HepG2 (cell line): ENCODE results near the gene ACBD3. TPM values are rescaled to one million over a fixed set of nuclear protein-coding genes. Genes with fewer than 3 reads are reported as not detected.

Source experiments
- EP300 ChIP-seq, 3 experiments: sonication (generic) in 1 of 3; formaldehyde crosslinking in 1 of 3; IDR thresholded peaks; 2 replicates each; pipeline versions ENCODE4 v1.5.1 to v1.6.1; 2011 to 2020; ENCODE audit warnings: low read depth in 2 of 3, low read length in 2 of 3, borderline replicate concordance in 1 of 3, improper control_type of control experiment in 1 of 3, mild to moderate bottlenecking in 1 of 3, missing genetic modification reagents in 1 of 3, moderate library complexity in 1 of 3
- FOXO1 ChIP-seq: sonication (generic); formaldehyde crosslinking; IDR thresholded peaks from 2 replicates; pipeline ENCODE4 v1.4.0; 2020; ENCODE audit warnings: missing genetic modification reagents
- KLF12 ChIP-seq: sonication (generic); formaldehyde crosslinking; IDR thresholded peaks from 2 replicates; pipeline ENCODE4 v1.4.0; 2020; ENCODE audit warnings: missing genetic modification reagents, borderline replicate concordance
- KLF9 ChIP-seq: IDR thresholded peaks from 2 replicates; pipeline ENCODE4 v1.6.1; 2016; ENCODE audit warnings: low read depth
- MYC ChIP-seq: sonication (generic); formaldehyde crosslinking; IDR thresholded peaks from 2 replicates; pipeline ENCODE4 v1.9.0; 2021; ENCODE audit warnings: missing genetic modification reagents, borderline replicate concordance
- MZF1 ChIP-seq: sonication (generic); formaldehyde crosslinking; IDR thresholded peaks from 2 replicates; pipeline ENCODE4 v1.8.1; 2023; ENCODE audit warnings: mild to moderate bottlenecking, missing genetic modification reagents, borderline replicate concordance
- RAD51 ChIP-seq: fragments of 450-650 bp; IDR thresholded peaks from 2 replicates; pipeline ENCODE4 v1.6.1; 2016; ENCODE audit warnings: borderline replicate concordance
- RFX5 ChIP-seq: IDR thresholded peaks from 2 replicates; pipeline ENCODE4 v1.6.1; 2011; ENCODE audit warnings: low read depth, low read length, improper control_type of control experiment
- SALL1 ChIP-seq: sonication (generic); formaldehyde crosslinking; IDR thresholded peaks from 2 replicates; pipeline ENCODE4 v1.8.0; 2022; ENCODE audit warnings: mild to moderate bottlenecking, missing genetic modification reagents
- SOX13 ChIP-seq, 3 experiments: fragments of 450-650 bp in 1 of 3; sonication (generic) in 1 of 3; formaldehyde crosslinking in 1 of 3; IDR thresholded peaks in 2 of 3; conservative IDR thresholded peaks in 1 of 3; 2 replicates each; pipeline versions ENCODE4 v1.5.0 to v1.6.1; 2016 to 2020; ENCODE audit warnings: antibody characterized with exemption in 1 of 3, mild to moderate bottlenecking in 1 of 3, missing compliant biosample characterization in 1 of 3, missing genetic modification reagents in 1 of 3, moderate library complexity in 1 of 3
- TBP ChIP-seq: sonication (generic); formaldehyde crosslinking; IDR thresholded peaks from 2 replicates; pipeline ENCODE4 v1.5.0; 2020; ENCODE audit warnings: missing genetic modification reagents
- TOE1 ChIP-seq: sonication (generic); formaldehyde crosslinking; IDR thresholded peaks from 2 replicates; pipeline ENCODE4 v1.4.0; 2020; ENCODE audit warnings: mild to moderate bottlenecking, missing genetic modification reagents
- ZNF160 ChIP-seq: sonication (generic); formaldehyde crosslinking; IDR thresholded peaks from 2 replicates; pipeline ENCODE4 v1.8.0; 2022; ENCODE audit warnings: mild to moderate bottlenecking, inconsistent platforms, missing genetic modification reagents
- ZNF264 ChIP-seq: sonication (generic); formaldehyde crosslinking; IDR thresholded peaks from 2 replicates; pipeline ENCODE4 v1.4.0; 2020; ENCODE audit warnings: missing genetic modification reagents
- ZNF766 ChIP-seq: sonication (generic); formaldehyde crosslinking; IDR thresholded peaks from 2 replicates; pipeline ENCODE4 v1.5.0; 2020; ENCODE audit warnings: missing genetic modification reagents, borderline replicate concordance
- ZNF775 ChIP-seq: sonication (generic); formaldehyde crosslinking; IDR thresholded peaks from 2 replicates; pipeline ENCODE4 v1.4.0; 2020; ENCODE audit warnings: missing genetic modification reagents, mild to moderate bottlenecking, moderate library complexity, borderline replicate concordance
- ZSCAN20 ChIP-seq: sonication (generic); formaldehyde crosslinking; IDR thresholded peaks from 2 replicates; pipeline ENCODE4 v1.4.0; 2020; ENCODE audit warnings: missing genetic modification reagents, mild to moderate bottlenecking, borderline replicate concordance
- polyA plus RNA-seq, 8 experiments: library from polyadenylated mRNA; depleted of rRNA in 3 of 8; stranded (reverse) in 7 of 8; unstranded in 1 of 8; fragments of >200 nt; fragmentation: Illumina TruSeq in 4 of 8; extraction: Trizol in 4 of 8; gene quantifications; 2 replicates each; pipeline versions ENCODE4 v1.2.1 to v1.2.3, GENCODE V29; 2011 to 2016; ENCODE audit warnings: low read depth in 4 of 8, missing spikeins in 1 of 8, mixed read lengths in 1 of 8; ENCODE audit not compliant: insufficient read depth in 1 of 8
- total RNA-seq, 5 experiments: library from RNA; depleted of rRNA; stranded (reverse); fragments of >200 nt; fragmentation: Illumina TruSeq; extraction: Trizol; gene quantifications; 2 replicates each; pipeline ENCODE4 v1.2.3, GENCODE V29; 2016; ENCODE audit warnings: low read depth in 1 of 5
- TF ChIP-seq, protein P1 (sequence below): sonication (generic); formaldehyde crosslinking; IDR thresholded peaks from 2 replicates; pipeline ENCODE4 v1.8.1; 2023; ENCODE audit warnings: missing genetic modification reagents, mild to moderate bottlenecking, borderline replicate concordance
- TF ChIP-seq, protein P2 (sequence below): sonication (generic); formaldehyde crosslinking; IDR thresholded peaks from 2 replicates; pipeline ENCODE4 v1.4.0; 2020; ENCODE audit warnings: missing genetic modification reagents, borderline replicate concordance
- TF ChIP-seq, protein P3 (sequence below): IDR thresholded peaks from 2 replicates; pipeline ENCODE4 v1.6.1; 2016; ENCODE audit warnings: missing compliant biosample characterization, missing genetic modification reagents, borderline replicate concordance
- TF ChIP-seq, protein P4 (sequence below): sonication (generic); formaldehyde crosslinking; IDR thresholded peaks from 2 replicates; pipeline ENCODE4 v1.4.0; 2020; ENCODE audit warnings: mild to moderate bottlenecking, missing genetic modification reagents

ACBD3 gene
- total and polyA plus RNA-seq, 2 of the 13 experiments (the other 11 are each of a cell fraction or from before 2014, with no cell fraction given): 24.3 to 39.3 TPM

DNA sequence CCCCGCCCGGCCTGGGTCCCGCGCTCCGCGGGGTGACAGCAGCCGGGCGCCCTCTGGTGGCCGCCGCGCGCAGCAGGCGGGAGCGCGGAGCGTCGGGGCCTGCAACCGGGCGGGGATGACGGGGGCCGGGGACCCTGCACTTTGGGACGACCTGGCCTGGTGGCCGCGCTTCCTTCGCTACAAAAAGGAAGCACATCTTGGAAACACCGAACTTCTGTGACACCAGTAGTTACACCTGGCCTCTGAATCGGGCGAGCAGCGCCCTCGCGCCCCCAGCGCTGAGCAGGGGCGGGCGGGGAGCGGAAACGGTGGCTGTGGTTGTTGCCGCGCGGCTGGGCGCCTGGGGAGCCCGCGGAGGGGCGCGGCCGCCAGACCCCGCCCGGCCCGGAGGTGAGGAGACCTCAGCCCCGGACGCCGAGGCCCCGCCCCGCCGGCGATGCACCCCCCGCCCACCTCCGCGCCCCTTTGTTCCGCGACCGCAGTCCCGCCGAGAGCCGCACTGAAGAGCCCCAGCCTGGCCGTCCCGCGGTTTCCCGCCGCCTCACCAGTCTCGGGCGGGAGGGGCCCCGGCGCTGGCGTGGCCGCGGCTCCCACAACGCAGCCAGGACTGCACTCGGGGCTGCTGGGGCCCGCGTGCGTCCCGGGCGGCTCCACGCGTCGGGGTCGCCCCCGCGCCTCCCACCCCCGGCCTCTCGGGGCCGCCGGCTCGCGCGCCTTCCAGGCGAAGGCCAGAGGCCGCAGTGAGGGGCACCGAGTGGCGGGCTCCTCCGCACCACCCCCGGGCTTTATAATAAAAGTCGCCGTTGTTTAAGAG is 64.7 kb downstream of the ACBD3 start (continued):
- TF ChIP-seq EP300 (IDR thresholded peaks at IDR 0.05; ENCODE audit: low read depth in 2 of 2, low read length in 2 of 2): no peak
- TF ChIP-seq EP300 (CRISPR knock-in tag; IDR thresholded peaks at IDR 0.05; ENCODE audit: borderline replicate concordance): no peak
- peak; percentile 68 for TF ChIP-seq SALL1 (CRISPR knock-in tag)
- no peak for TF ChIP-seq SOX13 (IDR thresholded peaks at IDR 0.05)
- TF ChIP-seq SOX13 (CRISPR knock-in tag; conservative IDR thresholded peaks at IDR 0.05 in 1 of 2, IDR thresholded peaks at IDR 0.05 in 1 of 2): no peak; a peak in 1 of 4 replicates
- TF ChIP-seq MZF1: no peak
- TF ChIP-seq ZNF160 (CRISPR knock-in tag): no peak
- 0 out of 2 replicates have a peak, but pooled peaks have one; percentile 49 for TF ChIP-seq ZNF766 (CRISPR knock-in tag)
- TF ChIP-seq, protein P1, sequence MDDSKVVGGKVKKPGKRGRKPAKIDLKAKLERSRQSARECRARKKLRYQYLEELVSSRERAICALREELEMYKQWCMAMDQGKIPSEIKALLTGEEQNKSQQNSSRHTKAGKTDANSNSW: no peak
- TF ChIP-seq, protein P2, sequence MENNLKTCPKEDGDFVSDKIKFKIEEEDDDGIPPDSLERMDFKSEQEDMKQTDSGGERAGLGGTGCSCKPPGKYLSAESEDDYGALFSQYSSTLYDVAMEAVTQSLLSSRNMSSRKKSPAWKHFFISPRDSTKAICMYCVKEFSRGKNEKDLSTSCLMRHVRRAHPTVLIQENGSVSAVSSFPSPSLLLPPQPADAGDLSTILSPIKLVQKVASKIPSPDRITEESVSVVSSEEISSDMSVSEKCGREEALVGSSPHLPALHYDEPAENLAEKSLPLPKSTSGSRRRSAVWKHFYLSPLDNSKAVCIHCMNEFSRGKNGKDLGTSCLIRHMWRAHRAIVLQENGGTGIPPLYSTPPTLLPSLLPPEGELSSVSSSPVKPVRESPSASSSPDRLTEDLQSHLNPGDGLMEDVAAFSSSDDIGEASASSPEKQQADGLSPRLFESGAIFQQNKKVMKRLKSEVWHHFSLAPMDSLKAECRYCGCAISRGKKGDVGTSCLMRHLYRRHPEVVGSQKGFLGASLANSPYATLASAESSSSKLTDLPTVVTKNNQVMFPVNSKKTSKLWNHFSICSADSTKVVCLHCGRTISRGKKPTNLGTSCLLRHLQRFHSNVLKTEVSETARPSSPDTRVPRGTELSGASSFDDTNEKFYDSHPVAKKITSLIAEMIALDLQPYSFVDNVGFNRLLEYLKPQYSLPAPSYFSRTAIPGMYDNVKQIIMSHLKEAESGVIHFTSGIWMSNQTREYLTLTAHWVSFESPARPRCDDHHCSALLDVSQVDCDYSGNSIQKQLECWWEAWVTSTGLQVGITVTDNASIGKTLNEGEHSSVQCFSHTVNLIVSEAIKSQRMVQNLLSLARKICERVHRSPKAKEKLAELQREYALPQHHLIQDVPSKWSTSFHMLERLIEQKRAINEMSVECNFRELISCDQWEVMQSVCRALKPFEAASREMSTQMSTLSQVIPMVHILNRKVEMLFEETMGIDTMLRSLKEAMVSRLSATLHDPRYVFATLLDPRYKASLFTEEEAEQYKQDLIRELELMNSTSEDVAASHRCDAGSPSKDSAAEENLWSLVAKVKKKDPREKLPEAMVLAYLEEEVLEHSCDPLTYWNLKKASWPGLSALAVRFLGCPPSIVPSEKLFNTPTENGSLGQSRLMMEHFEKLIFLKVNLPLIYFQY (CRISPR knock-in tag): 0 out of 2 replicates have a peak, but pooled peaks have one; percentile 43
- TF ChIP-seq ZNF264 (CRISPR knock-in tag): 0 out of 2 replicates have a peak, but pooled peaks have one; percentile 32
- no peak for TF ChIP-seq ZNF775
- no peak for TF ChIP-seq TBP (CRISPR knock-in tag)
- TF ChIP-seq FOXO1: no peak
- TF ChIP-seq, protein P3, sequence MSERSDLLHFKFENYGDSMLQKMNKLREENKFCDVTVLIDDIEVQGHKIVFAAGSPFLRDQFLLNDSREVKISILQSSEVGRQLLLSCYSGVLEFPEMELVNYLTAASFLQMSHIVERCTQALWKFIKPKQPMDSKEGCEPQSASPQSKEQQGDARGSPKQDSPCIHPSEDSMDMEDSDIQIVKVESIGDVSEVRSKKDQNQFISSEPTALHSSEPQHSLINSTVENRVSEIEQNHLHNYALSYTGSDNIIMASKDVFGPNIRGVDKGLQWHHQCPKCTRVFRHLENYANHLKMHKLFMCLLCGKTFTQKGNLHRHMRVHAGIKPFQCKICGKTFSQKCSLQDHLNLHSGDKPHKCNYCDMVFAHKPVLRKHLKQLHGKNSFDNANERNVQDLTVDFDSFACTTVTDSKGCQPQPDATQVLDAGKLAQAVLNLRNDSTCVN (CRISPR knock-in tag): no peak
- TF ChIP-seq KLF12 (CRISPR knock-in tag): peak; percentile 65
- TF ChIP-seq ZSCAN20: no peak
- TF ChIP-seq RFX5: no peak
- no peak for TF ChIP-seq TOE1 (CRISPR knock-in tag)
- TF ChIP-seq, protein P4, sequence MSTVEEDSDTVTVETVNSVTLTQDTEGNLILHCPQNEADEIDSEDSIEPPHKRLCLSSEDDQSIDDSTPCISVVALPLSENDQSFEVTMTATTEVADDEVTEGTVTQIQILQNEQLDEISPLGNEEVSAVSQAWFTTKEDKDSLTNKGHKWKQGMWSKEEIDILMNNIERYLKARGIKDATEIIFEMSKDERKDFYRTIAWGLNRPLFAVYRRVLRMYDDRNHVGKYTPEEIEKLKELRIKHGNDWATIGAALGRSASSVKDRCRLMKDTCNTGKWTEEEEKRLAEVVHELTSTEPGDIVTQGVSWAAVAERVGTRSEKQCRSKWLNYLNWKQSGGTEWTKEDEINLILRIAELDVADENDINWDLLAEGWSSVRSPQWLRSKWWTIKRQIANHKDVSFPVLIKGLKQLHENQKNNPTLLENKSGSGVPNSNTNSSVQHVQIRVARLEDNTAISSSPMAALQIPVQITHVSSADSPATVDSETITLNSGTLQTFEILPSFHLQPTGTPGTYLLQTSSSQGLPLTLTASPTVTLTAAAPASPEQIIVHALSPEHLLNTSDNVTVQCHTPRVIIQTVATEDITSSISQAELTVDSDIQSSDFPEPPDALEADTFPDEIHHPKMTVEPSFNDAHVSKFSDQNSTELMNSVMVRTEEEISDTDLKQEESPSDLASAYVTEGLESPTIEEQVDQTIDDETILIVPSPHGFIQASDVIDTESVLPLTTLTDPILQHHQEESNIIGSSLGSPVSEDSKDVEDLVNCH (CRISPR knock-in tag): no peak
- no peak for TF ChIP-seq KLF9
- TF ChIP-seq RAD51: no peak
- TF ChIP-seq MYC: peak; percentile 63; the same call in 1 of the 2 replicates
